Pancreas (tissue), 10 donors: Measurements from ENCODE around the gene ASXL2. TPM values are rescaled to one million over a fixed set of nuclear protein-coding genes. Genes with fewer than 3 reads are reported as not detected.
A peak's percentile ranks its signal among the peaks of the same experiment; 100 is the strongest.

Experiments used
- ATAC-seq, 4 donors: fragments of 200-7000 bp; cut with Tn5 transposase; one replicate each; pipeline versions ENCODE4 v1.8.0 to v1.9.1; 2020; ENCODE audit warnings: mild to moderate bottlenecking in 4 of 4, moderate library complexity in 4 of 4
- DNase-seq, 6 donors: peaks; one replicate each; pipeline ENCODE4 v3.0.0-alpha.2; 2020
- FAIRE-seq: peaks from 2 replicates; lab custom pipeline; 2012; peaks lifted over from hg19 to GRCh38; lab: Jason Lieb, UNC
- H3K27ac ChIP-seq, 4 donors: fragments of 200-600 bp; sonication (generic); 1 replicate in 3 of 4; 2 replicates in 1 of 4; pipeline versions ENCODE4 v1.5.0 to v1.8.0; 2020
- H3K27me3 ChIP-seq, 4 donors: fragments of 200-600 bp; one replicate each; pipeline ENCODE4 v1.8.0; 2021
- H3K36me3 ChIP-seq, 3 donors: fragments of 200-600 bp; sonication (generic) in 1 of 3; one replicate each; pipeline versions ENCODE4 v1.5.0 to v1.8.0; 2020 to 2021
- H3K4me1 ChIP-seq, 3 donors: fragments of 200-600 bp; one replicate each; pipeline ENCODE4 v1.8.0; 2021
- H3K4me3 ChIP-seq, 4 donors: fragments of 200-600 bp; sonication (generic) in 2 of 4; one replicate each; pipeline versions ENCODE4 v1.5.0 to v1.8.0; 2020 to 2021
- H3K9me3 ChIP-seq, 4 donors: fragments of 200-600 bp; one replicate each; pipeline ENCODE4 v1.8.0; 2021
- WGBS, 2 donors: extraction: QIAGEN DNeasy Blood & Tissue Kit; methylation state at CpG; one replicate each; pipeline ENCODE4 v1.1.7; 2013; 5-methylcytosine and 5-hydroxymethylcytosine counted together
- intact Hi-C, 3 donors: fragments of 100-400 bp; cut with DNase I; formaldehyde crosslinking; loops; one replicate each; pipeline versions ENCODE4 v1.11.1 to v1.14.2; 2022
- polyA plus RNA-seq, 2 donors: library from polyadenylated mRNA; stranded (reverse); fragments of 200-250 nt; gene quantifications; one replicate each; pipeline ENCODE4 v1.2.3, GENCODE V29; 2013
- total RNA-seq, 6 donors: library from RNA; stranded (reverse); fragmentation: NEBNext Ultra II Directional in 4 of 6; extraction: Animal tissue kit (Norgen Biotek cat#: 25700) in 4 of 6; gene quantifications; one replicate each; pipeline versions ENCODE4 v1.2.1 to v1.2.4, GENCODE V29; 2021 to 2023
- TF ChIP-seq, protein P1 (sequence below), 4 donors: fragments of 200-600 bp; sonication (generic) in 3 of 4; IDR thresholded peaks; one replicate each; pipeline versions ENCODE4 v1.5.0 to v1.8.0; 2021; ENCODE audit warnings: antibody characterized with exemption in 4 of 4
- donor health status: healthy with polysubstance abuse.
- donor health status: DM: no; HTN: no; CAD: no; lungs with moderate emphysema.
- donor health status: DM: no; HTN: no; CAD: no.
- donor health status: control.
- donor health status: control.
- donor health status: Bipolar disorder and iron deficiency.
- donor health status: DM: yes; HTN: yes; CAD: no.
- donor health status: DM: no; HTN: no; CAD: no.
- donor health status: DM: no; HTN: no; CAD: no.
- donor health status: DM: yes; HTN: yes; CAD: no.

ASXL2 gene
- total and polyA plus RNA-seq, 8 donors = 1.6 to 21.7 (median 9.5) TPM

DNA sequence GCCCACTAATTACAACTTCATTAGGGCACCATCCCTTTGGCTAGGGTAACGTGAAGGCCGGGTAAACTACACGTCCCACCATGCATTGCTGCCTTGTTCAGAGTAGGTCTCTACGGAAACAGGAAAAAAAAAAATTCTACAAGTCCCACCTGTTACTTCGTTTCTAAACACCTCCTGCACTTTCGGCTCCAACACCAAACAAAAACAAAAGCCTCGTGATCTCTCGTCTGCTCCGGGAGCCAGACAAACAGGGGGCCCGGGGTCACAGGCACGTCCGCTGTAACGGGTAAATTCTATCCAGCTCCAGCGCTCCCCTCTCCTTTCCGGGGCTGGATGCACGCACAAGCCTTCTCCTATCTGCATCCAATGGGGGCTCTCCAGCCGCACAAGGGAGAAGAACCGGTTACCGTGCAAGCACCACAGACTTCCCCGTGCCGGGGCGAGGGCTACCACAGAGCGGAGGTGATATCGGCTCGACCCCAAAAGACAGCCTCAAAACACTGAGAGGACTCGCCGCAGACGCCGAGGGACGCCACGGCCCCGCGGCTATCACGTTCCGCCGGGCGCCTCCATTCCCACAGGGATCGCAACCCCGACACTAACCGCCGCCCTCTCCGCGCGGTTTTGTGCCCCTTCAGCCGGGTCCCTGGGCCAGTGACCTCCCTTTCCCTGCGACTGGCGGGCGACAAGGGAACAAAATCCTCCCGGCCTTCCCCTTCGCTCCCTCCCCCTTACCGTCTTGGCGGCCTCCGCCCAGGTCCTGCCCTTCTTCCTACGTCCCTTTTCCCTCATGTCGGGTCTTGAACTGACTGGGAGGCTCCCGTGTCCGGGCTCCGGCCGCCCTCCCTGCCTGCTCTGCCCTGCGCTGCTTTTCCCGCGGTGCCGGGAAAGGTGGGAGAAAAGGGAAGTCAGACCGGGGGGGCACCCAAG lies 591 bp downstream of the ASXL2 start:
- Histone ChIP-seq H3K4me3 (peak overlapping the region; percentile 80 to 95 (median 88)), H3K9me3 (no peaks in the 10 kb centered on the region), H3K27me3 (no peaks in the 10 kb centered on the region), H3K27ac (peak overlapping the region; percentile 78 to 92 (median 82)), H3K36me3 (no peaks in the 10 kb centered on the region), H3K4me1 (peaks cover 4 to 21% (median 13%) of the 10 kb centered on the region in 3 donors)
- FAIRE-seq = no peak
- peak; percentile 59 to 77 (median 70) for ATAC-seq
- peak in 5 of 6 donors; percentile 48 to 70 (median 56) for DNase-seq
- intact Hi-C loops = no loop called here
- WGBS, 2 donors = 0% methylated on average over 61 to 64 of the region's 64 CpGs
- TF ChIP-seq, protein P1, sequence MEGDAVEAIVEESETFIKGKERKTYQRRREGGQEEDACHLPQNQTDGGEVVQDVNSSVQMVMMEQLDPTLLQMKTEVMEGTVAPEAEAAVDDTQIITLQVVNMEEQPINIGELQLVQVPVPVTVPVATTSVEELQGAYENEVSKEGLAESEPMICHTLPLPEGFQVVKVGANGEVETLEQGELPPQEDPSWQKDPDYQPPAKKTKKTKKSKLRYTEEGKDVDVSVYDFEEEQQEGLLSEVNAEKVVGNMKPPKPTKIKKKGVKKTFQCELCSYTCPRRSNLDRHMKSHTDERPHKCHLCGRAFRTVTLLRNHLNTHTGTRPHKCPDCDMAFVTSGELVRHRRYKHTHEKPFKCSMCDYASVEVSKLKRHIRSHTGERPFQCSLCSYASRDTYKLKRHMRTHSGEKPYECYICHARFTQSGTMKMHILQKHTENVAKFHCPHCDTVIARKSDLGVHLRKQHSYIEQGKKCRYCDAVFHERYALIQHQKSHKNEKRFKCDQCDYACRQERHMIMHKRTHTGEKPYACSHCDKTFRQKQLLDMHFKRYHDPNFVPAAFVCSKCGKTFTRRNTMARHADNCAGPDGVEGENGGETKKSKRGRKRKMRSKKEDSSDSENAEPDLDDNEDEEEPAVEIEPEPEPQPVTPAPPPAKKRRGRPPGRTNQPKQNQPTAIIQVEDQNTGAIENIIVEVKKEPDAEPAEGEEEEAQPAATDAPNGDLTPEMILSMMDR (IDR thresholded peaks at IDR 0.05) = no peak

DNA sequence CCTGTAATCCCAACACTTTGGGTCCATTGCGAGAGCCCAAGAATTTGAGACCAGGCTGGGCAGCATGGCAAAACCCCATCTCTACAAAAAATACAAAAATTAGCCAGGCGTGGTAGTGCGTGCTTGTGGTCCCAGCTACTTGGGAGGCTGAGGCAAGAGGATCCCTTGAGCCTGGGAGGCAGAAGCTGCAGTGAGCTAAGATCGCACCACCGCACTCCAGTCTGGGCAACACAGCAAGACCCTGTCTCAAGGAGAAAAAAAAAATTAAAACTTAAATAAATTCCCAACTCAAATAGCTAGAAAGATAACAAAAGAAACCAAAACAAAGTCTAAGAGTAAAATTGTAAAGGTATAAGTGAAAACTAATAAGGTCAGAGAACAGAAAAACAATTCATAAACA lies 6.2 kb downstream of the ASXL2 start:
- Histone ChIP-seq H3K36me3 (no peaks in the 10 kb centered on the region), H3K9me3 (no peaks in the 10 kb centered on the region), H3K27ac (no peak overlapping the region), H3K27me3 (no peaks in the 10 kb centered on the region), H3K4me1 (peaks cover 4 to 16% (median 7%) of the 10 kb centered on the region in 3 donors), H3K4me3 (no peak overlapping the region)
- TF ChIP-seq, protein P1 (IDR thresholded peaks at IDR 0.05) = no peak
- no peak for DNase-seq
- no peak for ATAC-seq
- FAIRE-seq = no peak
- intact Hi-C loops = no loop called here
- WGBS, 2 donors = 97 to 98% methylated on average over 5 of the region's 5 CpGs

DNA sequence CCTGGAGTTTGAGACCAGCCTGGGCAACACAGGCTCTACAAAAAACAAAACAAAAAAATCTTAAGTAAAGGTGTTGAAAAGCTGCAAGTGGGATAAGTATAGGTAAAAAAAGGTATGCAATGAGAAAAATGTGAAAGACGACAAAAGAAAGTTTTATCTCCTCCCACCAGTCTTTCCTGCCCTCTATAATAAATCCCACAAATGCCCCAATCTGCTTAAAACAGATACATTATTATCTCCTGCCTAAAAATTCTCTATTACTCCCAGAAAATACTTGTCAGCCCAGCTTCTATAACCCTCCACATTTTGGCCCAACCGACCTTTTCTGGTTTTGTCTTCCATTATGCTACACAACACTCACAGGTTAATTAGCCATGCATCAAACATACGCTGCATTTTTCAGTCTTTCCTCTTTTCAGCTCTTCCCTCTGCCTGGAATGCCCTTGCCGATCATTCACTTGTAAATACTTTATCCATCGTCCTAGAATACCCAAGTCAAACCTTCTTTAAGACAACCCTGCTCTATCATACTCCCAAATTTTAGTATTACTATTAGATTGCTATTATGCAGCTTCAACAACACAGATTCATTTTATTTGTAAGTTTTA lies 10.8 kb downstream of the ASXL2 start:
- ATAC-seq = no peak
- H3K36me3 ChIP-seq = no peaks in the 10 kb centered on the region
- H3K9me3 ChIP-seq = no peaks in the 10 kb centered on the region
- H3K27ac ChIP-seq = no peak overlapping the region
- 71 to 83% methylated on average over 5 of the region's 5 CpGs for WGBS, 2 donors
- TF ChIP-seq, protein P1 (IDR thresholded peaks at IDR 0.05) = no peak
- intact Hi-C loops = no loop called here
- no peak for FAIRE-seq
- no peaks in the 10 kb centered on the region for H3K4me1 ChIP-seq
- no peak for DNase-seq
- H3K27me3 ChIP-seq = no peaks in the 10 kb centered on the region
- H3K4me3 ChIP-seq = no peak overlapping the region

DNA sequence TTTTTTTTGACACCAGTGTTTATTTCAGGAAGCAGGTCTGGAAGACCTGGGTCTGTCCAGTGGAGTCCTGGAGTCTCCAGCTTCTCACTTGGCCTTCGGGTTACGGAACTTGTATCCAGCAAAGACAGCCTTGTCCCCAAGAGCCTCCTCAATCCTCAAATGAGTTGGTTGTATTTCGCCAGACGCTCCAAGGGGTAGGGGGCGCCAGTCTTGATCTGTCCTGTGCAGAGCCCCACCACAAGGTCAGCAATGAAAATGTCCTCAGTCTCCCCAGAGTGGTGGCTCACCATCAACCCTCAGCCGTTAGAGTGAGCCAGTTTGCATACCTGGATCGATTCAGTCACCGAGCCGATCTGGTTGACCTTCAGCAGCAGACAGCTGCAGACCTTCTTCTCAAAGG lies 21.9 kb downstream of the ASXL2 start:
- no peaks in the 10 kb centered on the region for H3K36me3 ChIP-seq
- peaks cover 0 to 10% (median 0%) of the 10 kb centered on the region in 3 donors for H3K4me1 ChIP-seq
- H3K27ac ChIP-seq = no peak overlapping the region
- no peaks in the 10 kb centered on the region for H3K27me3 ChIP-seq
- H3K4me3 ChIP-seq = no peak overlapping the region
- no peaks in the 10 kb centered on the region for H3K9me3 ChIP-seq
- TF ChIP-seq, protein P1 (IDR thresholded peaks at IDR 0.05) = no peak
- no peak for DNase-seq
- intact Hi-C loops = no loop called here
- no peak for ATAC-seq
- WGBS, 2 donors = 90 to 95% methylated on average over 9 of the region's 9 CpGs
- FAIRE-seq = no peak
